Measurements from ENCODE around the gene RTF1. TPM values are rescaled to one million over a fixed set of nuclear protein-coding genes. Genes with fewer than 3 reads are reported as not detected.

The RTF1 gene
- total RNA-seq, 2 donors from 2014 or later: 21.2 to 21.4 TPM

DNA sequence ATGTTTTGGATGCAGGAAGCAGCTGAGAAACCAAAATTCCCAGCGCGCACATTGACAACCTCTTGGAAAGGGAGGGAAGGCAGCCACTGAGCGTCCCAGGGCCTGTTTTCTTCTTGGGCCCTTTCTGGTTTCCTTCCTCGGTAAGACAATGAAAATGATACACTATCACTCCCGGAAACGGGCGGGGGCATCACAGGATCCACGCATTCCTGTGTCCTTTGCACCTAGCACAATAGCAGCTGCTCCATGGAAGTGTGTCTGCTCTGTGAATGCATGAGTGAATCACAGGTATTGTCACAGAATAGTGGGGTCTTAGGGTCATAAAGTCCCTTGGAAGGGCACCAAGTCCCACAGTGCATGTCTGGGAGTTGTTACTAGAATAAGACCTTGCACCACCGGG lies 70.5 kb downstream of the RTF1 start:
- peaks cover 3% of the 10 kb centered on the region for H3K36me3 ChIP-seq
- H3K27ac ChIP-seq: no peak overlapping the region
- H3K9me3 ChIP-seq: no peaks in the 10 kb centered on the region
- DNase-seq (ENCODE audit: low spot score): no peak
- no peak overlapping the region for H3K4me3 ChIP-seq
- no peaks in the 10 kb centered on the region for H3K27me3 ChIP-seq
- TF ChIP-seq, protein P1, sequence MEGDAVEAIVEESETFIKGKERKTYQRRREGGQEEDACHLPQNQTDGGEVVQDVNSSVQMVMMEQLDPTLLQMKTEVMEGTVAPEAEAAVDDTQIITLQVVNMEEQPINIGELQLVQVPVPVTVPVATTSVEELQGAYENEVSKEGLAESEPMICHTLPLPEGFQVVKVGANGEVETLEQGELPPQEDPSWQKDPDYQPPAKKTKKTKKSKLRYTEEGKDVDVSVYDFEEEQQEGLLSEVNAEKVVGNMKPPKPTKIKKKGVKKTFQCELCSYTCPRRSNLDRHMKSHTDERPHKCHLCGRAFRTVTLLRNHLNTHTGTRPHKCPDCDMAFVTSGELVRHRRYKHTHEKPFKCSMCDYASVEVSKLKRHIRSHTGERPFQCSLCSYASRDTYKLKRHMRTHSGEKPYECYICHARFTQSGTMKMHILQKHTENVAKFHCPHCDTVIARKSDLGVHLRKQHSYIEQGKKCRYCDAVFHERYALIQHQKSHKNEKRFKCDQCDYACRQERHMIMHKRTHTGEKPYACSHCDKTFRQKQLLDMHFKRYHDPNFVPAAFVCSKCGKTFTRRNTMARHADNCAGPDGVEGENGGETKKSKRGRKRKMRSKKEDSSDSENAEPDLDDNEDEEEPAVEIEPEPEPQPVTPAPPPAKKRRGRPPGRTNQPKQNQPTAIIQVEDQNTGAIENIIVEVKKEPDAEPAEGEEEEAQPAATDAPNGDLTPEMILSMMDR (IDR thresholded peaks at IDR 0.05): no peak
- peaks cover 0 to 2% of the 10 kb centered on the region in 2 donors for H3K4me1 ChIP-seq

DNA sequence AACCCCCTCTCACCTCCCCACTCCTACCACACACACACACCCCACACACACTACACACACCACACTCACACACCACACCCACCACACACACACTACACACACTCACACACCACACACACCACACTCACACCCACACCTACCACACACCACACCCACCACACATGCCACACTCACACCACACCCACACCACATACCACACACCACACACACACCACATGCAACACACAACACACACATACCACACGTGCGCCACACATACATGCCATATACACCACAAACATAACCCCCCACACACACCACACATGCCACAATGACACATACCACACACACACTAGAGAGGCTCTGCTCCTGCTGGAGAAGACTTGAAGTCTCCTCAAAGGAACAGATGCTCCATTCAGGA lies 70.9 kb downstream of the RTF1 start:
- H3K4me3 ChIP-seq: no peak overlapping the region
- DNase-seq (ENCODE audit: low spot score): no peak
- H3K4me1 ChIP-seq: peaks cover 0 to 6% of the 10 kb centered on the region in 2 donors
- no peaks in the 10 kb centered on the region for H3K27me3 ChIP-seq
- TF ChIP-seq, protein P1 (IDR thresholded peaks at IDR 0.05): no peak
- H3K36me3 ChIP-seq: no peaks in the 10 kb centered on the region
- H3K9me3 ChIP-seq: no peaks in the 10 kb centered on the region
- no peak overlapping the region for H3K27ac ChIP-seq

DNA sequence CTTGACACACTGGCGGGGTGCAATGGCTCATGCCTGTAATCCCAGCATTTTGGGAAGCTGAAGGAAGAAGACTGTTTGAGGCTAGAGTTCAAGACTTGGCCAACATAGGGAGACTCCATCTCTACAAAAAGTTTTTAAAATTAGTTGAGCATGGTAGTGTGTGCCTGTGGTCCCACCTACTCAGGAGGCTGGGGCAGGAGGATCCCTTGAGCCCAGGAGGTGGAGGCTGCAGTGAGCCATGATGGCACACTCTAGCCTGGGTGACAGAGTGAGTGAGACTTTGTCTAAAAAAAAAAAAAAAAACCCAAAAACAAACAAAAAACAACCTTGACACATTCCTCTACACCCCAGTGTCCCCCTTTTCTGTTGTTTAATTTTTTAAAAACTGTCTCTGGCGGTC lies 72.7 kb downstream of the RTF1 start:
- Histone ChIP-seq H3K36me3 (no peaks in the 10 kb centered on the region), H3K4me1 (peaks cover 0 to 19% of the 10 kb centered on the region in 2 donors), H3K27me3 (no peaks in the 10 kb centered on the region), H3K27ac (no peak overlapping the region), H3K9me3 (no peaks in the 10 kb centered on the region), H3K4me3 (no peak overlapping the region)
- TF ChIP-seq, protein P1 (IDR thresholded peaks at IDR 0.05): no peak
- DNase-seq (ENCODE audit: low spot score): no peak

- peaks cover 0 to 27% of the 10 kb centered on the region in 2 donors for H3K4me1 ChIP-seq
- H3K4me3 ChIP-seq: no peak overlapping the region
- no peak overlapping the region for H3K27ac ChIP-seq
- H3K9me3 ChIP-seq: no peaks in the 10 kb centered on the region
- H3K27me3 ChIP-seq: no peaks in the 10 kb centered on the region
- no peaks in the 10 kb centered on the region for H3K36me3 ChIP-seq
- no peak for DNase-seq (ENCODE audit: low spot score)
- TF ChIP-seq, protein P1 (IDR thresholded peaks at IDR 0.05): no peak
Observed at GRCh38 chr15:41490355-41490754, 73.5 kb downstream of the RTF1 start.

DNA sequence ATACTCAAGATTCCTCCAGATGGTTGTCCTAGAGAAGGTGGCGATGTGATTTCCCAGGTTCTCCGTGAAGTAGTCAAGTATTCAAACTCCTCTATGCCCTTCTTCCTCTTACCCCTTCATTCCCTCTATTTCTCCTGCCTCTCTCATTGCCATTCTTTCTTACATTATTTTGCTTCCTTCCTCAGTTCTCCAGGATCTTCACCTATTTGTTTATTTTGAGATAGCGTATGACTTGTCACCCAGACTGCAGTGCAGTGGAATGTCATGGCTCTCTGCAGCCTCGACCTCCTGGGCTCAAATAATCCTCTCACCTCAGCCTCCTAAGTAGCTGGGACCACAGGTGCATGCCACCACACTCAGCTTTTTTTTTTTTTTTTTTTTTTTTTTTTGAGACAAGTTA lies 75.0 kb downstream of the RTF1 start:
- H3K9me3 ChIP-seq: no peaks in the 10 kb centered on the region
- TF ChIP-seq, protein P1 (IDR thresholded peaks at IDR 0.05): no peak
- DNase-seq (ENCODE audit: low spot score): no peak
- H3K27ac ChIP-seq: no peak overlapping the region
- H3K36me3 ChIP-seq: no peaks in the 10 kb centered on the region
- H3K4me3 ChIP-seq: no peak overlapping the region
- H3K4me1 ChIP-seq: peaks cover 0 to 34% of the 10 kb centered on the region in 2 donors
- H3K27me3 ChIP-seq: no peaks in the 10 kb centered on the region

- H3K4me1 ChIP-seq: peaks cover 0 to 34% of the 10 kb centered on the region in 2 donors
- H3K27ac ChIP-seq: peak overlapping the region; percentile 39 to 57
- H3K27me3 ChIP-seq: no peaks in the 10 kb centered on the region
- H3K36me3 ChIP-seq: no peaks in the 10 kb centered on the region
- H3K9me3 ChIP-seq: no peaks in the 10 kb centered on the region
- TF ChIP-seq, protein P1 (IDR thresholded peaks at IDR 0.05): no peak
- no peak for DNase-seq (ENCODE audit: low spot score)
- peak overlapping the region; percentile 57 to 62 for H3K4me3 ChIP-seq
Observed at GRCh38 chr15:41492597-41493204, 75.8 kb downstream of the RTF1 start.
